Endometrial microvascular endothelial cells (primary cell): ENCODE data around the gene LAG3. TPM values are rescaled to one million over a fixed set of nuclear protein-coding genes. Genes with fewer than 3 reads are reported as not detected.

Source experiments
- in situ Hi-C: cut with HindIII; loops from 2 replicates; pipeline ENCODE4 v1.10.0; 2017; ENCODE audit warnings: low sequenced_read_pairs, low pct_unique_long_range_greater_than_20kb; ENCODE audit errors: inconsistent ontology term
- total RNA-seq: library from RNA; depleted of rRNA; stranded (reverse); fragments of >200 nt; gene quantifications from one replicate; pipeline ENCODE4 v1.2.3, GENCODE V29; 2015; ENCODE audit errors: inconsistent ontology term

The LAG3 gene
- total RNA-seq, 1 donor from 2014 or later, result 0.19 TPM

- in situ Hi-C loops, result no loop called here
These were observed 45.4 kb downstream of the LAG3 start for GRCh38 chr12:6817662-6818157.

DNA sequence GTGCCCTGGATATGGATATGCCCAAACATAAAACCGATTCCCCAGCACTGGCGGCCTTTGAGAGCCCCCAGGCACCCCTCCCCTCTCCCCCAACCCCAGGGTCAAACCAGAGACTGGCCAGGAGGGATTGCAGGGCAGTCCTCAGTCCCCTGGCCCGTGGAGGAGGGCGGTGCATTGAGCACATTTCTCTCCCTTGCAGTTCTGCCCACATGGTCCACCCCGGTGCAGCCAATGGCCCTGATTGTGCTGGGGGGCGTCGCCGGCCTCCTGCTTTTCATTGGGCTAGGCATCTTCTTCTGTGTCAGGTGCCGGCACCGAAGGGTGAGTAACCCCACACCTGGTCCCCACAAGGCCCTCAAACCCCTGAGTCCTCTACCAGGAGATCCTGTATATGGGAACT, 45.9 kb downstream of the LAG3 start:
- in situ Hi-C loops, result no loop called here

GRCh38 chr12:6818645-6819044, 46.3 kb downstream of the LAG3 start:
- in situ Hi-C loops, result no loop called here

GRCh38 chr12:6819106-6820030, 47.0 kb downstream of the LAG3 start:
- in situ Hi-C loops, result no loop called here

- in situ Hi-C loops, result no loop called here
These were observed 47.8 kb downstream of the LAG3 start for GRCh38 chr12:6820166-6820565.

- in situ Hi-C loops, result no loop called here
These were observed 49.5 kb downstream of the LAG3 start, which contains the start of gene GPR162 for GRCh38 chr12:6821591-6822425. Gene GPR162 (plus strand): TSS chr12:6821821. CDS start chr12:6823899, 2,078 bp downstream.

DNA sequence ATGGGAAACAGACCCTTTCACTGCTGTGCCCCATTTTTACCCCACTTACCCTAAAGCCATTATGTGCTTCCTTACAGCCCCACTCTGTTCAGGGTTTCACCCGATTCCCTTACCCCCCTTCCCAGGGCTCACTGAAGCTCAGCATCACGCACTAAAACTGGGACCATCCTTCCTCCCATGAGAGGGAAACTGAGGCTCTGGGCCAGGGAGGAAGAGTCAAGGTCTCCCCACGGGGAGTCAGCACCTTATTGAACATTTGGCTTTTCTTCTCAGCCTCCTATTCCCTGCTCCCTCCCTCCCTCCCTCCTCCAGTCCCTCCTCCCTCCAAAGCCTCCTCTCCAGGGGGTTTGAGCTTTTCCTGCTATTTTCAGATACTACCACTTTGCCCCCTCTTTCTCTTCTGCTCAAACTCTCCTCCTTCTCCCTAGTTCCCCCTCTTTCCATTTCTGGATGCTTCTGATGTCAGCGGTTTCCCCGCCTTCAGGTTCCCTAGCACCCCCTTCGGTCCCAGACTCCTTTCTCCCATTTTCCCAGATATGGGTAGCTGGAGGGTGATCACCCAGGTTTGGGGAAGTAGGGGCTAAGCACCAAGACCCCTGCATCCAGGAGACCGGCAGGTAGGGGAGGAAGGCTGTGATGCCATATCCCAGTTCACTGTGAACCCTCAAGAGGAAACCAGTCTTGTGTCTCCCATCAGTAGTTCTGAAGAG, 50.3 kb downstream of the LAG3 start:
- in situ Hi-C loops, result no loop called here

DNA sequence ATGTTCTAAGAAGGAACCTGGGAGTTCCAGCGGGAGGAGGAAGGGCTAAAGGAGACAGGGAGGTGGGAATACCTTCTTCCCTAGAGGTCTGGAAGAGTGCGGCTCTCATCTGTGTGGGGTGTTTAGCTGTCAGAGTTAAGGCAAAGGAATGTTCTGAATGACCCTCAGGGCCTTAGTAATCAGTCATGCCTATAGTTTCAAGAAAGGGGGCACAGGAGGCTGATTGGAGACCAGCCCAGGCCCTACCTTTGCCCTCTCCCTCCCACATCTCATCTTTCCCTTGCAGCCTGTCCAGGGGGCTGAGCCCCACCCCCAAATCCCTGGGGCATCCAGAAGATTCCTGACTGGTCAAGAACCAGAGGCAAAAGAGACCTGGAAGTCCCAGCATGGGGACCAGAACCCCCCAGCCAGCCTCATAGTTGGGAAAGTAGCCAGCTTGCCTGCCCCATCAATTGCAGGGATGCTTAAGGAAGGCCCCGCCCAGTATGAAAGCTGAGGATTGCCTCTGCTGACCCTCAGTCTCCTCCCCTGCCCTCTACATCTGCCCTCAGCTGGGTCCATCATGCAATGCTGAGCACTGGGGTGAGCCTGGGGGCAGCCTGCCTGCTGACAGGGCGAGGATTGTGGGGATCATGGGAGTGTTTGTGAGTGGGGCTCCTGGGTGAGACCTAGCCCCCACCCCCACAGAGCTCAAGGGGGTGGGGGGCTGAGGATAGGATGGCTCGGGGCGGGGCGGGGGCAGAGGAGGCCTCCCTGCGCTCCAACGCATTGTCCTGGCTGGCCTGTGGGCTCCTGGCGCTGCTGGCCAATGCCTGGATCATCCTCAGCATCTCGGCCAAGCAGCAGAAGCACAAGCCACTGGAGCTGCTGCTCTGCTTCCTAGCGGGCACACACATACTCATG, 51.1 kb downstream of the LAG3 start:
- in situ Hi-C loops, result no loop called here

DNA sequence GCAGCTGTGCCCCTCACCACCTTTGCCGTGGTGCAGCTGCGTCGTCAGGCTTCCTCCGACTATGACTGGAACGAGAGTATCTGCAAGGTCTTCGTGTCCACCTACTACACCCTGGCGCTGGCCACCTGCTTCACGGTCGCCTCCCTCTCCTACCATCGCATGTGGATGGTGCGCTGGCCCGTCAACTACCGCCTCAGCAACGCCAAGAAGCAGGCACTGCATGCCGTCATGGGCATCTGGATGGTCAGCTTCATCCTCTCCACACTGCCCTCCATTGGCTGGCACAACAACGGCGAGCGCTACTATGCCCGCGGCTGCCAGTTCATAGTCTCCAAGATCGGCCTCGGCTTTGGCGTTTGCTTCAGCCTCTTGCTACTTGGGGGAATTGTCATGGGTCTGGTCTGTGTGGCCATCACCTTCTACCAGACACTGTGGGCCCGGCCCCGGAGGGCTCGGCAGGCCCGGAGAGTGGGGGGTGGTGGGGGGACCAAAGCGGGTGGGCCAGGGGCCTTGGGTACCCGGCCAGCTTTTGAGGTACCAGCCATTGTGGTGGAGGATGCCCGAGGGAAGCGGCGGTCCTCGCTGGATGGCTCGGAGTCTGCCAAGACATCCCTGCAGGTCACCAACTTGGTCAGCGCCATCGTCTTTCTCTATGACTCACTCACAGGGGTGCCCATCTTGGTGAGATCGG, 51.9 kb downstream of the LAG3 start:
- in situ Hi-C loops, result no loop called here

- in situ Hi-C loops, result no loop called here
These were observed 52.6 kb downstream of the LAG3 start for GRCh38 chr12:6824901-6825381.

DNA sequence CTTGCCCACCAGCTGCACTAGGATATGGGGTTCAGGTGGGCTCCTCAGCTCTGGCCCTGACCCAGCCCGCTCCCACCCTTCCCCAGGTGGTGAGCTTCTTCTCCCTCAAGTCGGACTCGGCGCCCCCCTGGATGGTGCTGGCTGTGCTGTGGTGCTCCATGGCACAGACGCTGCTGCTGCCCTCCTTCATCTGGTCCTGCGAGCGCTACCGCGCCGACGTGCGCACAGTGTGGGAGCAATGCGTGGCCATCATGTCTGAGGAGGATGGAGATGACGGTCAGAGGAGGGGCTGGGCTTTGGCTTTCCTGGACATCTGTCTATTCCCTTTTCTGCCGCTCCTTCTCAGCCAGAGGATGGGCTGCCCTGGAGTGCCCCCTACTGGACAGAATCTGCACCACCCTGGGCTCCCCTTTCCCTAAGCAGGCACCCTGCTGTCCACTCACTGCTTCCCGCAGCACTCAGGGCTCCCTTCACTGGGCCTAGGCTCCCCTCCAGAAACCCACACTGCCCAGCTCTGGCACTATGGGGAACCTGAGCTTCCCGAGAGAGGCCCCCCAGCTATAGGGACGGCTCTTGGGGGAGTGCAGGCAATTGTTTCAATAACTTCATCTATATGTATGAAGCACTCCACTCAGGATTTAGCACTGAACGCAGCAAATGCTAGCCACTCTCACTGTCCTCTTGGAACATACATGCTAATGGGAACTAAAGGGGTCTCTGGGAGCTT, 53.2 kb downstream of the LAG3 start:
- in situ Hi-C loops, result no loop called here

DNA sequence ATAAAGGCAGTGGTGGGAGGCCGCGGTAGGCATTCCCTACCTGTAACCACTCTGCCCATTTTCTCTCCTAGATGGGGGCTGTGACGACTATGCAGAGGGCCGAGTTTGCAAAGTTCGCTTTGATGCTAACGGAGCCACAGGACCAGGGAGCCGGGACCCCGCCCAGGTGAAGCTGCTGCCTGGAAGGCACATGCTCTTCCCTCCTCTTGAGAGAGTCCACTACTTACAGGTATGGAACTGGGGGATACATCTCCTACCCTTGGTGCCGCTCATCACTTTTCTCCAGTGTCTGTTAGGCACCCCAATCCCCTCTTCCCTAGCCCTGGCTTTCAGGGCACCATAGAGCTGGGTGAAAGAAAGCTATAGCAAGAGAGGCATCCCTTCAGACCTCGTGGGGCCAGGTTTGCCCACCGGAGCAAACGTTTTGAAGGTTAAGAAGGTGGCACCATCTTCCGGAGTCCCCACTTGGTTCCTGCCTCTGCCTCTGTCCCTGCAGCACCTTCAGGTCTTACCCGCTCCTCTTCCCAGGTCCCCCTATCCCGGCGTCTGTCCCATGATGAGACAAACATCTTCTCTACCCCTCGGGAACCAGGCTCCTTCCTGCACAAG, 53.9 kb downstream of the LAG3 start:
- in situ Hi-C loops, result no loop called here

DNA sequence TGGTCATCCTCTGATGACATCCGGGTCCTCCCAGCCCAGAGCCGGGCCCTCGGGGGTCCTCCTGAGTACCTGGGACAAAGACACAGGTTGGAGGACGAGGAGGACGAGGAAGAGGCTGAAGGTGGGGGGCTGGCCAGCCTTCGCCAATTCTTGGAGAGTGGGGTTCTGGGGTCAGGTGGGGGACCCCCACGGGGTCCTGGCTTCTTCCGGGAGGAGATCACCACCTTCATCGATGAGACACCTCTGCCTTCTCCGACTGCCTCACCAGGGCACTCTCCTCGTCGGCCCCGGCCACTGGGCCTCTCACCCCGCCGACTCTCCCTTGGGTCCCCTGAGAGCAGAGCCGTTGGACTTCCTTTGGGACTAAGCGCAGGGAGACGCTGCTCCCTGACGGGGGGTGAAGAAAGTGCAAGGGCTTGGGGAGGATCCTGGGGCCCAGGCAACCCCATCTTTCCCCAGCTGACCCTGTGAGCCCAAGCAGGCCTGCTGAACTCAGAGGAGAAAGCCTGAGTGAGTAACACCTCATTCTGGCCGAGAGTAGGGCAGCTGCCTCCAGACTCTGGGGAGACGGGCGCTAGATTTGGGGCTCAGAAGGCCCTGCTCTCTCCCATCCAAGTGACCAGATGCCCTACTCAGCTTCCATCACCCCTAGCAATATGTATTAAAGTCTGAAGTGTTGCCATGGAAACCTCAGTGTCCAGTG, 54.6 kb downstream of the LAG3 start:
- in situ Hi-C loops, result no loop called here

GRCh38 chr12:6827437-6827911, 55.2 kb downstream of the LAG3 start:
- in situ Hi-C loops, result no loop called here
